ENCODE results near the gene SMIM7.
"Not testable (repeated sequence)": the region's sequence is repeated elsewhere in the genome, so short reads cannot be mapped to it uniquely, and the experiment has no call there.

Gene SMIM7

DNA sequence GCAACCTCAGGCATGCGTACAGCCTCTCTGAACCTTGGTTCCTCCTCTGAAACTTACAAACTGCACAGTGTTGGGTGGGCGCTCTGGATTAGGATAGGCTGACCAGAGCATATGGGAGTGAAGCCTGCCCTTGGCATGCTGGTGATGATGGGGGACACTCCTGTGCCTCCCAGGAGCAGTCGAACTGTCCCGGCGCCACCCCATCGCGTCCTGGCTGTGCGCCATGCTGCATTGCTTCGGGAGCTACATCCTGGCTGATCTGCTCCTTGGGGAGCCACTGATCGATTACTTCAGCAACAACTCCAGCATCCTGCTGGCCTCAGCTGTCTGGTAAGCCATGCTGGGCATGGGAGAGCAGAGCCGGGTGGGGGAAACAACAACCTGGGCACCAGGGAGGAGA, 19.9 kb upstream of the SMIM7 start:
- TF ChIP-seq, protein P1, sequence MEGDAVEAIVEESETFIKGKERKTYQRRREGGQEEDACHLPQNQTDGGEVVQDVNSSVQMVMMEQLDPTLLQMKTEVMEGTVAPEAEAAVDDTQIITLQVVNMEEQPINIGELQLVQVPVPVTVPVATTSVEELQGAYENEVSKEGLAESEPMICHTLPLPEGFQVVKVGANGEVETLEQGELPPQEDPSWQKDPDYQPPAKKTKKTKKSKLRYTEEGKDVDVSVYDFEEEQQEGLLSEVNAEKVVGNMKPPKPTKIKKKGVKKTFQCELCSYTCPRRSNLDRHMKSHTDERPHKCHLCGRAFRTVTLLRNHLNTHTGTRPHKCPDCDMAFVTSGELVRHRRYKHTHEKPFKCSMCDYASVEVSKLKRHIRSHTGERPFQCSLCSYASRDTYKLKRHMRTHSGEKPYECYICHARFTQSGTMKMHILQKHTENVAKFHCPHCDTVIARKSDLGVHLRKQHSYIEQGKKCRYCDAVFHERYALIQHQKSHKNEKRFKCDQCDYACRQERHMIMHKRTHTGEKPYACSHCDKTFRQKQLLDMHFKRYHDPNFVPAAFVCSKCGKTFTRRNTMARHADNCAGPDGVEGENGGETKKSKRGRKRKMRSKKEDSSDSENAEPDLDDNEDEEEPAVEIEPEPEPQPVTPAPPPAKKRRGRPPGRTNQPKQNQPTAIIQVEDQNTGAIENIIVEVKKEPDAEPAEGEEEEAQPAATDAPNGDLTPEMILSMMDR (conservative IDR thresholded peaks at IDR 0.05; ENCODE audit: low read length) = no peak
- no peak overlapping the region for H3K4me3 ChIP-seq (ENCODE audit: low read length)
- no peak for DNase-seq (ENCODE audit: low read depth)

DNA sequence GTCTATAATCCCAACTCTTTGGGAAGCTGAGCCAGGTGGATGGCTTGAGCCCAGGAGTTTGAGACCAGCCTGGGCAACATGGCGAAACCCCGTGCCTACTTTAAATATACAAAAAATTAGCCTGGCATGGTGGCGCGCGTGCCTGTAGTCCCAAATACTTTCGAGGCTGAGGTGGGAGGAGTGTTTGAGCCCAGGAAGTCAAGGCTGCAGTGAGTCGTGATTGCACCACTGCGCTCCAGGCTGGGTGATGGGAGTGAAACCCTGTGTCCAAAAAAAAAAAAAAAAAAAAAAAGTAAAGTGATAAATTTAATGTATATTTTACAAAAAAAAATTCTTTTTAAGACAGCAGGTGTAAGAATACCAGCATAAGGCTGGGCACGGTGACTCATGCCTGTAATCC, 18.6 kb upstream of the SMIM7 start:
- no peak for DNase-seq (ENCODE audit: low read depth)
- H3K4me3 ChIP-seq (ENCODE audit: low read length) = no peak overlapping the region
- TF ChIP-seq, protein P1 (conservative IDR thresholded peaks at IDR 0.05; ENCODE audit: low read length) = no peak

DNA sequence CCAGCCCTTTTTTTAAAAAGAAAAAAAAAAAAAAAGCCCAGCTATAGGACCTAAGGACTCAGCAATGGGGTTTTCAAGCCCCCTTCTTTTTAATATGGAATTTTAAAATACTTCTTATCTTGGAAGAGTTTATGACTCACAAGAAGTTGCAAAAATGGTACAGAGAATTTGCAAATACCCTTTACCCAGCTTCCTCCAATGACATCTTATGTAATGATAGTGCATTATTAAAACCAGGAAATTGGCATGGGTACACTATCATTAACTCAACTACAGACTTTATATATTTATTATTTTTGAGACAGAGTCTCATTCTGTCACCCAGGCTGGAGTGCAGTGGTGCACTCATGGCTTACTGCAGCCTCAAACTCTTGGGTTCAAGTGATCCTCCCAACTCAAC, 17.1 kb upstream of the SMIM7 start:
- H3K4me3 ChIP-seq (ENCODE audit: low read length) = no peak overlapping the region
- TF ChIP-seq, protein P1 (conservative IDR thresholded peaks at IDR 0.05; ENCODE audit: low read length) = no peak
- no peak for DNase-seq (ENCODE audit: low read depth)

DNA sequence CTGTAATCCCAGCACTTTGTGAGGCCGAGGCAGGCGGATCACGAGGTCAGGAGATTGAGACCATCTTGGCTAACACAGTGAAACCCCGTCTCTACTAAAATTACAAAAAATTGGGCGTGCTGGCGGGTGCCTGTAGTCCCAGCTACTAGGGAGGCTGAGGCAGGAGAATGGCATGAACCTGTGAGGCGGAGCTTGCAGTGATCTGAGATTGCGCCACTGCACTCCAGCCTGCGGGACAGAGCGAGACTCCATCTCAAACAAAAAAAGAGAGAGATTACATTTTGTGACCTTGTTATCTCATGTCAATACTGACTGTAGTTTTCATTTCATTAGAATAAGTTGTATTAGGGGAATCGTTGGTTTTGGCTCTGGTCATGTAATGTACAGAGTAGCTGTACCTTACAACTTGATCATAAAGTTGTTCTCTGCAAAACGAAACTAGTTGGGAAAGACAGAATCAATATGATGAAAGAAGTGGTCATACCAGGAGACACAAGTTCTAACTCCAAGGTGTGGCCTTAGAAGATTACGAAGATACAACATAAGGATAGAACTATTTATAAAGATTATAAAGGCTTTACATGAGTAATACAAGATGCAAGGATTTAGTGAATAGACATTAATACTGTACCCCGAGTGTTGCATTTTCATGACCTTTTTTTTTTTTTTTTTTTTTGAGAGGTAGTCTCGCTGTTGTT, 16.3 kb upstream of the SMIM7 start:
- H3K4me3 ChIP-seq (ENCODE audit: low read length) = no peak overlapping the region
- TF ChIP-seq, protein P1 (conservative IDR thresholded peaks at IDR 0.05; ENCODE audit: low read length) = no peak
- DNase-seq (ENCODE audit: low read depth) = no peak

DNA sequence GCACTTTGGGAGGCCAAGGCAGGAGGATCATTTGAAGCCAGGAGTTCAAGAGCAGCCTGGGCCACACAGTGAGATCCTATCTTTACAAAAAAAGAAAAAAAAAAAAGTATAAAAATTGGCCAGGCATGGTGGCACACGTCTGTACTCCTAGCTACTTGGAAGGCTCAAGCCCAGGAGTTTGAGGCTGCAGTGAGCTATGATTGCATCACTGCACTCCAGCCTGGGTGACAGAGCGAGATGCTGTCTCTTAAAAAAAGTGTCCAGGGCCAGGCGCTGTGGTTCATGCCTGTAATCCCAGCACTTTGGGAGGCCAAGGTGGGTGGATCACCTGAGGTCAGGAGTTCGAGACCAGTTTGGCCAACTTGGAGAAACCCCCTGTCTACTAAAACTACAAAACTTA, 13.9 kb upstream of the SMIM7 start:
- not testable (repeated sequence) for DNase-seq (ENCODE audit: low read depth); H3K4me3 ChIP-seq (ENCODE audit: low read length)

DNA sequence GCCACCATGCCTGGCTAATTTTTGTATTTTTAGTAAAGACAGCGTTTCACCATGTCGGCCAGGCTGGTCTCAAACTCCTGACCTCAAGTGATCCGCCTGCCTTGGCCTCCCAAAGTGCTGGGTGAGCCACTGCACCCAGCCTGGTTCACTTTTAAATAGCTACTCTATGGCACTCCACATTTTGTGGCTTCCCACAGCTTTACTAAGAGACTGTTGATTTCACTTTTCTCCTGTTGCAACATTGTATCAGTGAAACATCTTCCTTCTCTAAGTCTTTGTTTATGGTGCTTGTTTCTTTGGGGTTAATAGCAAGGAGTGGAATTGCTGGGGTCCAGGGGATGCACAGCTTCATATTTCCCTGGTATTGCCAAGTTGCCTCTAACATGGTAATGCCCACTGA, 13.3 kb upstream of the SMIM7 start:
- H3K4me3 ChIP-seq (ENCODE audit: low read length) = no peak overlapping the region
- DNase-seq (ENCODE audit: low read depth) = no peak
- TF ChIP-seq, protein P1 (conservative IDR thresholded peaks at IDR 0.05; ENCODE audit: low read length) = no peak

DNA sequence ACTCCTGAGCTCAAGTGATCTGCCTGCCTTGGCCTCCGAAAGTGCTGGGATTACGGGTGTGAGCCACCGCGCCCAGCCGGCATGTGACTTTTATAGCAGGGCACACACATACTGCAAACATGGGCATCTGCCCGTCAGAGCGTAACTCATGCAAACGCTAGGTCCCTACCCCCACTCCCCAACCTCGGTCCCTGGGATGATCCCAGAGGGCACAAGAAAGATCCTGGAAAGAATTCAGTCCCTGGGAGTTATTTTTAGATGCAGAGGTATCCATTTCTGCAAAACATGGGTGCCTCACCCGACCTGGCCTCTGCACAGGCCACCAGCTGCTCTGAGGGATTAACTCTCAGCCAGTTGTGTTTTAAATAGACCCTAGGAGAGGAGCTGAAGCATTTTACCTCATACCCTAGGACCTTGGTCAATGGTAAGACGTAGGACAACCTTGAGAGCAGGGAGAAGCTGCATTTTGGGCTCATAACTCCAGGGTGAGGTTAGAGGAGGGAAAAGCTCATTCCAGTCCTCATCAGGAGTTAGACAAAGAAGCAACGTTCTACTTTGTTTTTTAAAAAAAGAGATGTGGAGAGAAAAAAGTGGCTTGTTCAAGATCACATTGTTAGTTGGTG, 11.8 kb upstream of the SMIM7 start:
- TF ChIP-seq, protein P1 (conservative IDR thresholded peaks at IDR 0.05; ENCODE audit: low read length) = no peak
- H3K4me3 ChIP-seq (ENCODE audit: low read length) = no peak overlapping the region
- no peak for DNase-seq (ENCODE audit: low read depth)

Measured in AG10803 (cell line).